Astrocyte (in vitro differentiated cells and primary cell): ENCODE data around the gene USP3. TPM values are rescaled to one million over a fixed set of nuclear protein-coding genes. Genes with fewer than 3 reads are reported as not detected.
A peak's percentile ranks its signal among the peaks of the same experiment; 100 is the strongest.

ENCODE experiments used
- DNase-seq: peaks from one replicate; pipeline ENCODE4 v3.0.0-alpha.2; 2010; ENCODE audit warnings: low read depth
- FAIRE-seq: peaks from 2 replicates; lab custom pipeline; 2011; peaks lifted over from hg19 to GRCh38; lab: Jason Lieb, UNC
- H2AFZ ChIP-seq: 2 replicates; pipeline ENCODE4 v1.6.0; 2012; ENCODE audit warnings: low read depth, low read length, inconsistent platforms
- H3K27ac ChIP-seq: 2 replicates; pipeline ENCODE4 v1.5.1; 2011; ENCODE audit warnings: low read depth, low read length, inconsistent platforms
- H3K27me3 ChIP-seq: 2 replicates; pipeline ENCODE4 v1.6.0; 2011; ENCODE audit warnings: low read length, inconsistent platforms; ENCODE audit not compliant: insufficient read depth
- H3K36me3 ChIP-seq: 2 replicates; pipeline ENCODE4 v1.5.1; 2011; ENCODE audit warnings: low read length, inconsistent platforms; ENCODE audit not compliant: insufficient read depth
- H3K4me1 ChIP-seq: 2 replicates; pipeline ENCODE4 v1.5.1; 2011; ENCODE audit warnings: low read length, inconsistent platforms; ENCODE audit not compliant: insufficient read depth
- H3K4me2 ChIP-seq: 2 replicates; pipeline ENCODE4 v1.6.0; 2012; ENCODE audit warnings: low read length, inconsistent platforms
- H3K4me3 ChIP-seq: 2 replicates; pipeline ENCODE4 v1.5.1; 2011; ENCODE audit warnings: low read depth, mild to moderate bottlenecking, low read length, inconsistent platforms; ENCODE audit not compliant: insufficient read depth
- H3K79me2 ChIP-seq: 2 replicates; pipeline ENCODE4 v1.6.0; 2012; ENCODE audit warnings: mild to moderate bottlenecking, low read length, inconsistent platforms; ENCODE audit not compliant: insufficient read depth
- H3K9ac ChIP-seq: 2 replicates; pipeline ENCODE4 v1.6.0; 2012; ENCODE audit warnings: mild to moderate bottlenecking, low read length, inconsistent platforms
- H3K9me3 ChIP-seq: 2 replicates; pipeline ENCODE4 v1.5.1; 2012; ENCODE audit warnings: low read depth, mild to moderate bottlenecking, low read length, inconsistent platforms; ENCODE audit not compliant: insufficient read depth
- H4K20me1 ChIP-seq: 2 replicates; pipeline ENCODE4 v1.6.0; 2012; ENCODE audit warnings: low read length, inconsistent platforms; ENCODE audit not compliant: insufficient read depth
- H3K27ac Mint-ChIP-seq: one replicate; pipeline ENCODE4 v1.8.0; 2021; ENCODE audit warnings: mild to moderate bottlenecking, mixed read lengths; ENCODE audit not compliant: unreplicated experiment
- H3K27me3 Mint-ChIP-seq: one replicate; pipeline ENCODE4 v1.8.0; 2021; ENCODE audit warnings: low read depth, mixed read lengths; ENCODE audit not compliant: unreplicated experiment
- H3K36me3 Mint-ChIP-seq: one replicate; pipeline ENCODE4 v1.8.0; 2021; ENCODE audit warnings: low read depth, mixed read lengths; ENCODE audit not compliant: unreplicated experiment
- H3K4me1 Mint-ChIP-seq: one replicate; pipeline ENCODE4 v1.8.0; 2021; ENCODE audit warnings: low read depth, mixed read lengths; ENCODE audit not compliant: unreplicated experiment
- H3K4me3 Mint-ChIP-seq: one replicate; pipeline ENCODE4 v1.8.0; 2021; ENCODE audit warnings: mild to moderate bottlenecking, moderate library complexity, mixed read lengths; ENCODE audit not compliant: unreplicated experiment
- H3K9me3 Mint-ChIP-seq: one replicate; pipeline ENCODE4 v1.8.0; 2021; ENCODE audit warnings: mild to moderate bottlenecking, mixed read lengths; ENCODE audit not compliant: unreplicated experiment
- CTCF ChIP-seq: IDR thresholded peaks from 2 replicates; pipeline ENCODE4 v1.5.1; 2011; ENCODE audit warnings: low read depth, mild to moderate bottlenecking, inconsistent platforms, low read length, moderate library complexity; ENCODE audit not compliant: insufficient read depth
- EZH2 ChIP-seq: IDR thresholded peaks from 2 replicates; pipeline ENCODE4 v1.6.1; 2012; ENCODE audit warnings: mild to moderate bottlenecking, low read length, inconsistent platforms; ENCODE audit not compliant: insufficient read depth
- total RNA-seq: library from RNA; stranded (reverse); gene quantifications from 2 replicates; pipeline ENCODE4 v1.2.1, GENCODE V29; 2021

USP3 gene
- total RNA-seq, 1 donor from 2014 or later = 38.1 TPM

- no peak overlapping the region for H3K4me3 Mint-ChIP-seq
- H3K4me2 ChIP-seq = no peak overlapping the region
- TF ChIP-seq EZH2 (no peak), CTCF (no peak)
- peaks cover 7% of the 10 kb centered on the region for H3K4me1 Mint-ChIP-seq
- H3K27ac Mint-ChIP-seq = no peak overlapping the region
- H3K4me3 ChIP-seq = no peak overlapping the region
- no peaks in the 10 kb centered on the region for H3K9me3 Mint-ChIP-seq
- H3K4me1 ChIP-seq = peaks cover 9% of the 10 kb centered on the region
- H3K36me3 Mint-ChIP-seq = peaks cover 9% of the 10 kb centered on the region
- peaks cover 6% of the 10 kb centered on the region for H3K36me3 ChIP-seq
- no peaks in the 10 kb centered on the region for H3K27me3 ChIP-seq
- no peak overlapping the region for H3K9ac ChIP-seq
- H4K20me1 ChIP-seq = peaks cover 8% of the 10 kb centered on the region
- peaks cover 14% of the 10 kb centered on the region for H3K27me3 Mint-ChIP-seq
- no peak overlapping the region for H3K27ac ChIP-seq
- DNase-seq (no peak), FAIRE-seq (no peak)
- no peaks in the 10 kb centered on the region for H3K79me2 ChIP-seq
- H2AFZ ChIP-seq = no peak overlapping the region
- H3K9me3 ChIP-seq = no peaks in the 10 kb centered on the region
These were observed 101.4 kb downstream of the USP3 start for GRCh38 chr15:63605816-63606215.

GRCh38 chr15:63606308-63606707 lies 101.9 kb downstream of the USP3 start:
- H3K27me3 Mint-ChIP-seq = peaks cover 14% of the 10 kb centered on the region
- Histone ChIP-seq H3K4me1 (peaks cover 11% of the 10 kb centered on the region), H3K9ac (no peak overlapping the region), H3K4me2 (no peak overlapping the region), H3K27me3 (no peaks in the 10 kb centered on the region), H3K79me2 (no peaks in the 10 kb centered on the region), H2AFZ (no peak overlapping the region), H3K27ac (no peak overlapping the region), H3K36me3 (peaks cover 6% of the 10 kb centered on the region), H3K4me3 (no peak overlapping the region), H3K9me3 (no peaks in the 10 kb centered on the region), H4K20me1 (peaks cover 8% of the 10 kb centered on the region)
- H3K4me3 Mint-ChIP-seq = no peak overlapping the region
- no peak for DNase-seq
- no peak overlapping the region for H3K27ac Mint-ChIP-seq
- peaks cover 10% of the 10 kb centered on the region for H3K4me1 Mint-ChIP-seq
- no peaks in the 10 kb centered on the region for H3K9me3 Mint-ChIP-seq
- H3K36me3 Mint-ChIP-seq = peaks cover 9% of the 10 kb centered on the region
- no peak for FAIRE-seq
- TF ChIP-seq CTCF = no peak
- TF ChIP-seq EZH2 = no peak

- no peaks in the 10 kb centered on the region for H3K9me3 ChIP-seq
- FAIRE-seq (no peak), DNase-seq (no peak)
- Mint-ChIP-seq H3K27ac (peak overlapping the region; percentile 20), H3K4me1 (peaks cover 8% of the 10 kb centered on the region), H3K36me3 (peaks cover 18% of the 10 kb centered on the region), H3K9me3 (no peaks in the 10 kb centered on the region), H3K27me3 (peaks cover 8% of the 10 kb centered on the region), H3K4me3 (no peak overlapping the region)
- peaks cover 9% of the 10 kb centered on the region for H3K4me1 ChIP-seq
- H3K4me2 ChIP-seq = no peak overlapping the region
- H3K9ac ChIP-seq = no peak overlapping the region
- H3K27me3 ChIP-seq = no peaks in the 10 kb centered on the region
- no peaks in the 10 kb centered on the region for H4K20me1 ChIP-seq
- peaks cover 11% of the 10 kb centered on the region for H3K36me3 ChIP-seq
- no peak overlapping the region for H3K4me3 ChIP-seq
- no peak overlapping the region for H3K27ac ChIP-seq
- TF ChIP-seq EZH2 (no peak), CTCF (no peak)
- H2AFZ ChIP-seq = no peak overlapping the region
- no peaks in the 10 kb centered on the region for H3K79me2 ChIP-seq
These were observed 104.6 kb downstream of the USP3 start for GRCh38 chr15:63608989-63609388.
